Fibroblast of lung (primary cell): Measurements from ENCODE around the gene SLC6A1. TPM values are rescaled to one million over a fixed set of nuclear protein-coding genes. Genes with fewer than 3 reads are reported as not detected.

Experiments used
- DNase-seq, 2 donors: peaks; one replicate each; pipeline versions ENCODE4 v3.0.0 to v3.0.0-alpha.2; 2010; ENCODE audit warnings: low read depth in 2 of 2
- H2AFZ ChIP-seq: 2 replicates; pipeline ENCODE4 v1.5.1; 2012; ENCODE audit warnings: low read length, control low read depth, inconsistent platforms
- H3K27ac ChIP-seq: 2 replicates; pipeline ENCODE4 v1.5.1; 2011; ENCODE audit warnings: low read length, control low read depth; ENCODE audit not compliant: insufficient read depth
- H3K27me3 ChIP-seq: 2 replicates; pipeline ENCODE4 v1.5.1; 2011; ENCODE audit warnings: mild to moderate bottlenecking, low read length; ENCODE audit not compliant: control insufficient read depth, insufficient read depth
- H3K36me3 ChIP-seq: 2 replicates; pipeline ENCODE4 v1.5.1; 2011; ENCODE audit warnings: low read length; ENCODE audit not compliant: control insufficient read depth, insufficient read depth
- H3K4me1 ChIP-seq: 2 replicates; pipeline ENCODE4 v1.5.1; 2011; ENCODE audit warnings: low read length; ENCODE audit not compliant: control insufficient read depth, insufficient read depth; ENCODE audit errors: extremely low read depth
- H3K4me2 ChIP-seq: 2 replicates; pipeline ENCODE4 v1.5.1; 2011; ENCODE audit warnings: low read length, control low read depth; ENCODE audit not compliant: insufficient read depth; ENCODE audit errors: extremely low read depth
- H3K4me3 ChIP-seq, 4 experiments: fragments of 200-600 bp in 1 of 4; sonication (generic) in 1 of 4; replicated peaks in 1 of 4; 2 replicates each; pipeline ENCODE4 v1.5.1; 2011 to 2016; ENCODE audit warnings: low read length in 4 of 4, low read depth in 3 of 4, mild to moderate bottlenecking in 3 of 4, control low read depth in 2 of 4, inconsistent platforms in 1 of 4, mixed read lengths in 1 of 4; ENCODE audit not compliant: insufficient read depth in 1 of 4; ENCODE audit errors: control extremely low read depth in 1 of 4
- H3K79me2 ChIP-seq: 2 replicates; pipeline ENCODE4 v1.5.1; 2012; ENCODE audit warnings: mild to moderate bottlenecking, low read length, inconsistent platforms; ENCODE audit not compliant: control insufficient read depth, insufficient read depth
- H3K9ac ChIP-seq: 2 replicates; pipeline ENCODE4 v1.5.1; 2011; ENCODE audit warnings: mild to moderate bottlenecking, low read length, control low read depth; ENCODE audit not compliant: insufficient read depth
- H3K9me3 ChIP-seq: 2 replicates; pipeline ENCODE4 v1.5.1; 2012; ENCODE audit warnings: low read depth, low read length; ENCODE audit not compliant: control insufficient read depth, insufficient read depth
- H4K20me1 ChIP-seq: 2 replicates; pipeline ENCODE4 v1.5.1; 2011; ENCODE audit warnings: low read length; ENCODE audit not compliant: control insufficient read depth, insufficient read depth; ENCODE audit errors: extremely low read depth
- CTCF ChIP-seq, 2 donors: IDR thresholded peaks in 1 of 2; conservative IDR thresholded peaks in 1 of 2; 1 replicate in 1 of 2; 2 replicates in 1 of 2; pipeline ENCODE4 v1.5.1; 2011 to 2012; ENCODE audit warnings: low read length in 2 of 2, control low read depth in 1 of 2, inconsistent platforms in 1 of 2, low read depth in 1 of 2, mild to moderate bottlenecking in 1 of 2
- EZH2 ChIP-seq: IDR thresholded peaks from 2 replicates; pipeline ENCODE4 v1.5.1; 2012; ENCODE audit warnings: low read length, control low read depth, mild to moderate bottlenecking; ENCODE audit errors: missing control alignments
- polyA plus RNA-seq, 2 donors: library from polyadenylated mRNA; depleted of rRNA in 1 of 2; stranded (reverse) in 1 of 2; unstranded in 1 of 2; fragments of >200 nt; gene quantifications; 2 replicates each; pipeline ENCODE4 v1.2.1, GENCODE V29; 2011 to 2012; ENCODE audit warnings: missing spikeins in 1 of 2
- total RNA-seq: library from RNA; depleted of rRNA; stranded (reverse); fragments of >200 nt; gene quantifications from 2 replicates; pipeline ENCODE4 v1.2.1, GENCODE V29; 2014

The SLC6A1 gene
- total and polyA plus RNA-seq, 2 donors (not counting 1 experiment from before 2014, with no cell fraction given) = not detected

- Histone ChIP-seq H3K9ac (no peak overlapping the region), H3K4me2 (no peak overlapping the region), H3K4me3 (no peak overlapping the region), H3K36me3 (no peaks in the 10 kb centered on the region), H3K9me3 (no peaks in the 10 kb centered on the region), H3K79me2 (no peaks in the 10 kb centered on the region), H3K27me3 (no peaks in the 10 kb centered on the region), H3K4me1 (no peaks in the 10 kb centered on the region), H4K20me1 (no peaks in the 10 kb centered on the region), H2AFZ (no peak overlapping the region), H3K27ac (no peak overlapping the region)
- no peak for TF ChIP-seq CTCF (conservative IDR thresholded peaks at IDR 0.05 in 1 of 2, IDR thresholded peaks at IDR 0.05 in 1 of 2; ENCODE audit: low read depth in 1 of 2, low read length in 2 of 2)
- TF ChIP-seq EZH2 = no peak
- DNase-seq = no peak
These were observed 8.1 kb upstream of the SLC6A1 start for GRCh38 chr3:10984371-10984896.

GRCh38 chr3:10985181-10985580 is 7.4 kb upstream of the SLC6A1 start:
- Histone ChIP-seq H3K9ac (no peak overlapping the region), H3K9me3 (no peaks in the 10 kb centered on the region), H3K36me3 (no peaks in the 10 kb centered on the region), H3K79me2 (no peaks in the 10 kb centered on the region), H3K4me3 (no peak overlapping the region), H3K27me3 (no peaks in the 10 kb centered on the region), H3K27ac (no peak overlapping the region), H3K4me2 (no peak overlapping the region), H3K4me1 (no peaks in the 10 kb centered on the region), H4K20me1 (no peaks in the 10 kb centered on the region), H2AFZ (no peak overlapping the region)
- no peak for DNase-seq
- TF ChIP-seq EZH2 = no peak
- no peak for TF ChIP-seq CTCF (conservative IDR thresholded peaks at IDR 0.05 in 1 of 2, IDR thresholded peaks at IDR 0.05 in 1 of 2; ENCODE audit: low read depth in 1 of 2, low read length in 2 of 2)

- Histone ChIP-seq H3K4me3 (no peak overlapping the region), H3K36me3 (no peaks in the 10 kb centered on the region), H3K27me3 (peaks cover 11% of the 10 kb centered on the region), H3K27ac (no peak overlapping the region), H4K20me1 (no peaks in the 10 kb centered on the region), H3K79me2 (no peaks in the 10 kb centered on the region), H3K4me1 (no peaks in the 10 kb centered on the region), H2AFZ (no peak overlapping the region), H3K9me3 (no peaks in the 10 kb centered on the region), H3K9ac (no peak overlapping the region), H3K4me2 (no peak overlapping the region)
- TF ChIP-seq CTCF (conservative IDR thresholded peaks at IDR 0.05 in 1 of 2, IDR thresholded peaks at IDR 0.05 in 1 of 2; ENCODE audit: low read depth in 1 of 2, low read length in 2 of 2) = no peak
- TF ChIP-seq EZH2 = no peak
- no peak for DNase-seq
These were observed 6.0 kb upstream of the SLC6A1 start for GRCh38 chr3:10986592-10986991.
